IMR-90 (cell line): ENCODE measurements around the gene GRIN2A. TPM values are rescaled to one million over a fixed set of nuclear protein-coding genes. Genes with fewer than 3 reads are reported as not detected.

Experiments used
- ATAC-seq: fragments of 200-7000 bp; cut with Tn5 transposase; 2 replicates; pipeline ENCODE4 v1.9.1; 2020; ENCODE audit warnings: low read depth, mild to moderate bottlenecking, moderate library complexity
- BruUV-seq: library from RNA; stranded (reverse); fragments of 400-500 nt; replicated peaks from 2 replicates; lab custom pipeline; 2021; lab: Mats Ljungman, UMichigan
- CTCF ChIA-PET: fragments of 300-600 bp; formaldehyde crosslinking; extraction: SDS; loops from one replicate; lab custom pipeline; 2021; ENCODE audit warnings: antibody characterized with exemption; lab: Yijun Ruan, JAX
- POLR2A ChIA-PET: fragments of 300-600 bp; sonication (Branson Sonifier 250); formaldehyde crosslinking; loops from one replicate; lab custom pipeline; 2022; ENCODE audit warnings: antibody characterized with exemption; ENCODE audit not compliant: unreplicated experiment; lab: Charles Lee
- DNase-seq: peaks from one replicate; pipeline ENCODE4 v3.0.0; 2013
- H2AFZ ChIP-seq: replicated peaks from 2 replicates; pipeline ENCODE3; 2013; ENCODE audit warnings: low read length, mild to moderate bottlenecking; ENCODE audit not compliant: poor library complexity
- H2AK5ac ChIP-seq: 2 replicates; pipeline ENCODE4 v1.6.1; 2013; ENCODE audit warnings: low read depth, low read length, inconsistent platforms
- H2AK9ac ChIP-seq: replicated peaks from 2 replicates; pipeline ENCODE3; 2013; ENCODE audit warnings: mild to moderate bottlenecking, low read depth, low read length, moderate library complexity; ENCODE audit not compliant: poor library complexity
- H2BK120ac ChIP-seq: 2 replicates; pipeline ENCODE4 v1.6.1; 2013; ENCODE audit warnings: low read depth, low read length, inconsistent platforms
- H2BK15ac ChIP-seq: 3 replicates; pipeline ENCODE4 v1.6.1; 2013; ENCODE audit warnings: low read depth, low read length, inconsistent platforms
- H2BK20ac ChIP-seq: 2 replicates; pipeline ENCODE4 v1.6.1; 2013; ENCODE audit warnings: low read depth, mild to moderate bottlenecking, inconsistent platforms, low read length, moderate library complexity
- H2BK5ac ChIP-seq: 2 replicates; pipeline ENCODE4 v1.6.1; 2013; ENCODE audit warnings: mild to moderate bottlenecking, low read depth, low read length, inconsistent platforms; ENCODE audit not compliant: poor library complexity, severe bottlenecking
- H3K14ac ChIP-seq: replicated peaks from 2 replicates; pipeline ENCODE4 v1.6.1; 2013; ENCODE audit warnings: low read depth, low read length, inconsistent platforms
- H3K18ac ChIP-seq: 2 replicates; pipeline ENCODE4 v1.6.1; 2013; ENCODE audit warnings: low read depth, low read length, control low read depth
- H3K23ac ChIP-seq: 2 replicates; pipeline ENCODE4 v1.6.1; 2013; ENCODE audit warnings: low read depth, low read length, inconsistent platforms
- H3K27ac ChIP-seq: 2 replicates; pipeline ENCODE4 v1.5.1; 2013; ENCODE audit warnings: mild to moderate bottlenecking, control low read depth, low read length; ENCODE audit not compliant: insufficient read depth
- H3K27me3 ChIP-seq: 2 replicates; pipeline ENCODE4 v1.6.1; 2013; ENCODE audit warnings: low read length; ENCODE audit not compliant: control insufficient read depth, insufficient read depth
- H3K36me3 ChIP-seq: 2 replicates; pipeline ENCODE4 v1.6.1; 2013; ENCODE audit warnings: low read length, mixed read lengths; ENCODE audit not compliant: control insufficient read depth, insufficient read depth
- H3K4ac ChIP-seq: 2 replicates; pipeline ENCODE4 v1.6.1; 2013; ENCODE audit warnings: low read depth, low read length, inconsistent platforms
- H3K4me1 ChIP-seq: 2 replicates; pipeline ENCODE4 v1.6.1; 2013; ENCODE audit warnings: low read length, mixed read lengths; ENCODE audit not compliant: control insufficient read depth, insufficient read depth
- H3K4me2 ChIP-seq: 2 replicates; pipeline ENCODE4 v1.6.1; 2013; ENCODE audit warnings: low read depth, mild to moderate bottlenecking, control low read depth, low read length, moderate library complexity
- H3K4me3 ChIP-seq: 2 replicates; pipeline ENCODE4 v1.5.1; 2013; ENCODE audit warnings: low read depth, mild to moderate bottlenecking, control low read depth, low read length, moderate library complexity; ENCODE audit not compliant: insufficient read depth
- H3K56ac ChIP-seq: 2 replicates; pipeline ENCODE4 v1.6.1; 2013; ENCODE audit warnings: low read length, inconsistent platforms; ENCODE audit not compliant: insufficient read depth; ENCODE audit errors: extremely low read depth
- H3K79me1 ChIP-seq, 2 experiments: 2 replicates each; pipeline ENCODE4 v1.6.1; 2013; ENCODE audit warnings: low read length in 2 of 2, inconsistent platforms in 1 of 2, low read depth in 1 of 2
- H3K9ac ChIP-seq: 2 replicates; pipeline ENCODE4 v1.6.1; 2013; ENCODE audit warnings: low read depth, low read length, control low read depth
- H3K9me1 ChIP-seq: 2 replicates; pipeline ENCODE4 v1.6.1; 2013; ENCODE audit warnings: low read length, inconsistent platforms; ENCODE audit not compliant: insufficient read depth
- H3K9me3 ChIP-seq: 2 replicates; pipeline ENCODE4 v1.6.1; 2013; ENCODE audit warnings: low read length; ENCODE audit not compliant: control insufficient read depth, insufficient read depth
- H4K20me1 ChIP-seq: 2 replicates; pipeline ENCODE4 v1.6.1; 2013; ENCODE audit warnings: low read length, inconsistent platforms; ENCODE audit not compliant: insufficient read depth
- H4K5ac ChIP-seq: 2 replicates; pipeline ENCODE4 v1.6.1; 2013; ENCODE audit warnings: mild to moderate bottlenecking, low read depth, low read length, control low read depth
- H4K8ac ChIP-seq, 2 experiments: 2 replicates each; pipeline ENCODE4 v1.6.1; 2013; ENCODE audit warnings: low read depth in 2 of 2, low read length in 2 of 2, control low read depth in 1 of 2, inconsistent platforms in 1 of 2
- H4K91ac ChIP-seq: 2 replicates; pipeline ENCODE4 v1.6.1; 2013; ENCODE audit warnings: low read depth, low read length, inconsistent platforms; ENCODE audit not compliant: insufficient read depth
- CEBPB ChIP-seq: IDR thresholded peaks from 2 replicates; pipeline ENCODE4 v1.6.1; 2012; ENCODE audit warnings: low read depth, low read length, improper control_type of control experiment
- CHD1 ChIP-seq: IDR thresholded peaks from 2 replicates; pipeline ENCODE4 v1.6.1; 2012; ENCODE audit warnings: low read depth, low read length, improper control_type of control experiment
- CTCF ChIP-seq: conservative IDR thresholded peaks from 2 replicates; pipeline ENCODE4 v1.5.1; 2012; ENCODE audit warnings: mild to moderate bottlenecking, low read depth, low read length, improper control_type of control experiment
- ELK1 ChIP-seq: fragments of 150-350 bp; IDR thresholded peaks from 2 replicates; pipeline ENCODE4 v1.6.1; 2016; ENCODE audit warnings: low read depth, mild to moderate bottlenecking, low read length, moderate library complexity, borderline replicate concordance
- FOS ChIP-seq: fragments of 150-350 bp; IDR thresholded peaks from 2 replicates; pipeline ENCODE4 v1.6.1; 2016; ENCODE audit warnings: low read depth, low read length
- MAFK ChIP-seq: IDR thresholded peaks from 2 replicates; pipeline ENCODE4 v1.6.1; 2012; ENCODE audit warnings: low read depth, low read length, improper control_type of control experiment
- MAZ ChIP-seq: IDR thresholded peaks from 2 replicates; pipeline ENCODE4 v1.6.1; 2012; ENCODE audit warnings: low read depth, mild to moderate bottlenecking, low read length, improper control_type of control experiment, moderate library complexity, borderline replicate concordance
- MXI1 ChIP-seq: IDR thresholded peaks from 2 replicates; pipeline ENCODE4 v1.6.1; 2012; ENCODE audit warnings: low read depth, mild to moderate bottlenecking, low read length, moderate library complexity, borderline replicate concordance
- NFE2L2 ChIP-seq: fragments of 150-350 bp; IDR thresholded peaks from 2 replicates; pipeline ENCODE4 v1.6.1; 2016; ENCODE audit warnings: low read depth, mild to moderate bottlenecking, low read length
- POLR2A ChIP-seq: IDR thresholded peaks from 2 replicates; pipeline ENCODE4 v1.6.1; 2012; ENCODE audit warnings: mild to moderate bottlenecking, low read depth, low read length
- RAD21 ChIP-seq: IDR thresholded peaks from 2 replicates; pipeline ENCODE4 v1.6.1; 2012; ENCODE audit warnings: low read length, improper control_type of control experiment
- RCOR1 ChIP-seq: IDR thresholded peaks from 2 replicates; pipeline ENCODE4 v1.6.1; 2012; ENCODE audit warnings: mild to moderate bottlenecking, low read length, improper control_type of control experiment; ENCODE audit not compliant: insufficient replicate concordance
- RFX5 ChIP-seq: IDR thresholded peaks from 2 replicates; pipeline ENCODE4 v1.8.0; 2012; ENCODE audit warnings: low read depth, mild to moderate bottlenecking, low read length, moderate library complexity
- SMC3 ChIP-seq: fragments of 150-350 bp; IDR thresholded peaks from 2 replicates; pipeline ENCODE4 v1.6.1; 2016; ENCODE audit warnings: low read depth, mild to moderate bottlenecking, antibody characterized with exemption, low read length, moderate library complexity
- USF2 ChIP-seq: fragments of 150-350 bp; IDR thresholded peaks from 2 replicates; pipeline ENCODE4 v1.6.1; 2017; ENCODE audit warnings: mild to moderate bottlenecking, antibody characterized with exemption, low read length, low read depth
- WGBS, 2 experiments: methylation state at CpG; one replicate each; pipeline versions ENCODE4 v1.1.5 to v1.1.7; 2013; ENCODE audit warnings: missing lambda C conversion rate in 2 of 2; ENCODE audit not compliant: insufficient read length in 1 of 2; ENCODE audit errors: extremely low coverage in 2 of 2; 5-methylcytosine and 5-hydroxymethylcytosine counted together
- dilution Hi-C: fragments of 300-500 bp; cut with HindIII; formaldehyde crosslinking; loops from one replicate; pipeline ENCODE4 v1.14.3; 2018; ENCODE audit warnings: low sequenced_read_pairs; ENCODE audit not compliant: unreplicated experiment
- in situ Hi-C: fragments of 300-500 bp; cut with MboI; formaldehyde crosslinking; loops from 3 replicates; pipeline ENCODE4 v1.14.3; 2019; ENCODE audit warnings: low sequenced_read_pairs, inconsistent platforms, mixed read lengths
- intact Hi-C: fragments of 100-400 bp; cut with micrococcal nuclease; formaldehyde crosslinking; loops from 2 replicates; pipeline ENCODE4 v1.10.0; 2022
- polyA plus RNA-seq, 3 experiments: library from polyadenylated mRNA; depleted of rRNA; stranded (reverse); fragments of >200 nt; gene quantifications; 2 replicates each; pipeline ENCODE4 v1.2.3, GENCODE V29; 2012; ENCODE audit warnings: low replicate concordance in 1 of 3
- total RNA-seq: library from RNA; depleted of rRNA; stranded (reverse); fragments of >200 nt; gene quantifications from 2 replicates; pipeline ENCODE4 v1.2.3, GENCODE V29; 2012

Gene GRIN2A
- total and polyA plus RNA-seq, 2 of the 4 experiments (the other 2 are of a cell fraction) = under 0.01 TPM; not detected in 1

- H3K23ac ChIP-seq = no peak overlapping the region
- H2BK120ac ChIP-seq = no peak overlapping the region
- no peak overlapping the region for H3K27ac ChIP-seq
- in situ Hi-C loops = no loop called here
- no peaks in the 10 kb centered on the region for H3K4me1 ChIP-seq
- no peak overlapping the region for H2BK15ac ChIP-seq
- no peak overlapping the region for H3K4ac ChIP-seq
- ATAC-seq (no peak), DNase-seq (no peak)
- no peak overlapping the region for H4K91ac ChIP-seq
- no peak overlapping the region for H3K4me3 ChIP-seq
- no peak overlapping the region for H3K14ac ChIP-seq
- H2AFZ ChIP-seq = no peak overlapping the region
- WGBS, 2 experiments = no CpG with 5 or more reads among the region's 7 CpGs
- no peak overlapping the region for H2BK5ac ChIP-seq
- H3K4me2 ChIP-seq = no peak overlapping the region
- CTCF ChIA-PET = no interaction called here
- no TSS peak for BruUV-seq
- dilution Hi-C loops = no loop called here
- no peak overlapping the region for H2AK9ac ChIP-seq
- POLR2A ChIA-PET = no interaction called here
- H3K9me1 ChIP-seq = no peaks in the 10 kb centered on the region
- intact Hi-C loops = no loop called here
- no peaks in the 10 kb centered on the region for H3K36me3 ChIP-seq
- H3K9ac ChIP-seq = no peak overlapping the region
- no peak overlapping the region for H3K18ac ChIP-seq
- no peak overlapping the region for H4K8ac ChIP-seq
- no peak overlapping the region for H4K5ac ChIP-seq
- peaks cover 4% of the 10 kb centered on the region; the same call in 1 of the 2 replicates for H3K9me3 ChIP-seq
- TF ChIP-seq MAFK (no peak), CEBPB (no peak), FOS (no peak), USF2 (no peak), MXI1 (no peak), CHD1 (no peak), ELK1 (no peak), SMC3 (no peak), RAD21 (no peak), POLR2A (no peak), NFE2L2 (no peak), MAZ (no peak), CTCF (no peak), RCOR1 (no peak), RFX5 (no peak)
- no peak overlapping the region for H2AK5ac ChIP-seq
- no peak overlapping the region for H2BK20ac ChIP-seq
- H3K27me3 ChIP-seq = no peaks in the 10 kb centered on the region
- H4K20me1 ChIP-seq = no peaks in the 10 kb centered on the region
- no peak overlapping the region for H3K56ac ChIP-seq
- H3K79me1 ChIP-seq = no peaks in the 10 kb centered on the region
These were observed 23.5 kb upstream of the GRIN2A start for GRCh38 chr16:10205688-10206087.
